OCI-LY7 (cell line): Measurements from ENCODE around the gene ATP5F1C. TPM values are rescaled to one million over a fixed set of nuclear protein-coding genes. Genes with fewer than 3 reads are reported as not detected.

Source experiments
- BruUV-seq: library from RNA; stranded (reverse); fragments of 400-500 nt; replicated peaks from 2 replicates; lab custom pipeline; 2021; lab: Mats Ljungman, UMichigan
- CTCF ChIA-PET: fragments of 300-600 bp; sonication (Branson Sonifier 250); formaldehyde crosslinking; loops from one replicate; lab custom pipeline; 2022; ENCODE audit warnings: antibody characterized with exemption; ENCODE audit not compliant: unreplicated experiment; lab: Charles Lee
- POLR2A ChIA-PET: fragments of 300-600 bp; sonication (Branson Sonifier 250); formaldehyde crosslinking; loops from one replicate; lab custom pipeline; 2022; ENCODE audit warnings: antibody characterized with exemption; lab: Charles Lee
- DNase-seq: peaks from one replicate; pipeline ENCODE4 v3.0.0-alpha.2; 2015; ENCODE audit warnings: low spot score
- H2AFZ ChIP-seq: fragments of 200-600 bp; sonication (generic), shearing (Covaris generic); 2 replicates; pipeline ENCODE4 v1.6.1; 2014; ENCODE audit warnings: mild to moderate bottlenecking, antibody characterized with exemption, low read length, moderate library complexity
- H3K27ac ChIP-seq: fragments of 200-600 bp; sonication (generic); 2 replicates; pipeline ENCODE4 v1.5.1; 2014; ENCODE audit warnings: mixed run types, low read depth, mild to moderate bottlenecking, moderate library complexity, low read length, inconsistent platforms; ENCODE audit not compliant: poor library complexity, severe bottlenecking
- H3K36me3 ChIP-seq: fragments of 200-600 bp; sonication (generic); 2 replicates; pipeline ENCODE4 v1.6.1; 2014; ENCODE audit warnings: mild to moderate bottlenecking, antibody characterized with exemption, low read length, moderate library complexity, mixed read lengths; ENCODE audit not compliant: insufficient read depth
- H3K4me1 ChIP-seq: fragments of 200-600 bp; sonication (generic); 2 replicates; pipeline ENCODE4 v1.5.1; 2014; ENCODE audit warnings: mild to moderate bottlenecking, low read length; ENCODE audit not compliant: insufficient read depth, poor library complexity, severe bottlenecking
- H3K4me2 ChIP-seq: fragments of 200-600 bp; sonication (generic); 2 replicates; pipeline ENCODE4 v1.6.1; 2014; ENCODE audit warnings: mild to moderate bottlenecking, low read length
- H3K4me3 ChIP-seq: fragments of 200-600 bp; sonication (generic); 2 replicates; pipeline ENCODE4 v1.5.1; 2014; ENCODE audit warnings: mild to moderate bottlenecking, low read depth, low read length; ENCODE audit not compliant: poor library complexity, severe bottlenecking
- H3K79me2 ChIP-seq: fragments of 200-600 bp; sonication (generic); 2 replicates; pipeline ENCODE4 v1.6.1; 2016; ENCODE audit warnings: low read depth, mild to moderate bottlenecking, low read length, moderate library complexity, mixed read lengths; ENCODE audit not compliant: insufficient read depth
- H3K9me2 ChIP-seq: fragments of 200-600 bp; sonication (generic); 2 replicates; pipeline ENCODE4 v1.6.1; 2016; ENCODE audit warnings: mild to moderate bottlenecking, low read length, mixed read lengths; ENCODE audit not compliant: insufficient read depth
- H3K9me3 ChIP-seq: fragments of 200-600 bp; sonication (generic); 2 replicates; pipeline ENCODE4 v1.6.1; 2014; ENCODE audit warnings: mild to moderate bottlenecking, mixed run types, low read length, mixed read lengths
- H4K20me1 ChIP-seq: fragments of 200-600 bp; sonication (generic); 2 replicates; pipeline ENCODE4 v1.6.1; 2014; ENCODE audit warnings: mild to moderate bottlenecking, antibody characterized with exemption, low read length, moderate library complexity, mixed read lengths; ENCODE audit not compliant: insufficient read depth
- CTCF ChIP-seq: fragments of 200-600 bp; sonication (generic); conservative IDR thresholded peaks from 2 replicates; pipeline ENCODE4 v1.5.1; 2014; ENCODE audit warnings: mild to moderate bottlenecking, antibody characterized with exemption, low read length, moderate library complexity, mixed read lengths
- EZH2phosphoT487 ChIP-seq: fragments of 200-600 bp; sonication (generic); IDR thresholded peaks from 2 replicates; pipeline ENCODE4 v1.6.1; 2018; ENCODE audit warnings: low read depth, borderline replicate concordance, mild to moderate bottlenecking, mixed run types, antibody characterized with exemption, low read length, moderate library complexity, mixed read lengths
- intact Hi-C: fragments of 100-400 bp; cut with micrococcal nuclease; formaldehyde crosslinking; loops from one replicate; pipeline ENCODE4 v1.10.0; 2022; ENCODE audit not compliant: unreplicated experiment
- total RNA-seq, 2 experiments: library from RNA; depleted of rRNA in 1 of 2; stranded (reverse); fragments of >200 nt in 1 of 2; shearing (Covaris generic) in 1 of 2; gene quantifications; 2 replicates each; pipeline ENCODE4 v1.2.3, GENCODE V29; 2014 to 2022

Gene ATP5F1C
- total RNA-seq, 2 experiments from 2014 or later: 242 to 283 TPM

- Histone ChIP-seq H2AFZ (no peak overlapping the region), H3K4me2 (no peak overlapping the region), H3K9me3 (no peaks in the 10 kb centered on the region), H3K9me2 (no peaks in the 10 kb centered on the region), H3K36me3 (peaks cover 49% of the 10 kb centered on the region), H3K79me2 (peaks cover 10% of the 10 kb centered on the region; the same call in 1 of the 2 replicates), H3K4me3 (no peak overlapping the region), H3K4me1 (peaks cover 10% of the 10 kb centered on the region), H4K20me1 (peaks cover 9% of the 10 kb centered on the region; the same call in 1 of the 2 replicates), H3K27ac (no peak overlapping the region)
- TF ChIP-seq CTCF: no peak
- no peak for TF ChIP-seq EZH2phosphoT487
- no TSS peak for BruUV-seq
- ChIA-PET POLR2A (interaction anchor here (0.5 to 2.1 kb wide), 4 partner anchors 15 to 580 kb away, joined by 3 to 11 read pairs (median 4); no protein-coding TSS in a partner anchor), CTCF (no interaction called here)
- intact Hi-C loops: no loop called here
- DNase-seq: no peak
Measured at GRCh38 chr10:7824251-7824650, 36.3 kb downstream of the ATP5F1C start.

GRCh38 chr10:7826971-7827370 is 39.0 kb downstream of the ATP5F1C start:
- Histone ChIP-seq H3K9me2 (no peaks in the 10 kb centered on the region), H3K79me2 (no peaks in the 10 kb centered on the region; the same call in 1 of the 2 replicates), H3K9me3 (no peaks in the 10 kb centered on the region), H3K36me3 (peaks cover 50% of the 10 kb centered on the region), H2AFZ (no peak overlapping the region), H3K4me1 (no peaks in the 10 kb centered on the region), H4K20me1 (no peaks in the 10 kb centered on the region), H3K4me3 (no peak overlapping the region), H3K4me2 (no peak overlapping the region), H3K27ac (no peak overlapping the region)
- POLR2A ChIA-PET: no interaction called here
- no peak for DNase-seq
- no TSS peak for BruUV-seq
- intact Hi-C loops: no loop called here
- CTCF ChIA-PET: no interaction called here
- TF ChIP-seq EZH2phosphoT487 (no peak), CTCF (no peak)

- CTCF ChIA-PET: no interaction called here
- H3K27ac ChIP-seq: no peak overlapping the region
- H3K9me3 ChIP-seq: no peaks in the 10 kb centered on the region
- POLR2A ChIA-PET: interaction anchor here (0.7 kb wide), 1 partner anchor 142 kb away, joined by 6 read pairs; no protein-coding TSS in a partner anchor
- H3K4me1 ChIP-seq: no peaks in the 10 kb centered on the region
- peaks cover 44% of the 10 kb centered on the region for H3K36me3 ChIP-seq
- no peak overlapping the region for H2AFZ ChIP-seq
- H3K9me2 ChIP-seq: no peaks in the 10 kb centered on the region
- no TSS peak for BruUV-seq
- H4K20me1 ChIP-seq: no peaks in the 10 kb centered on the region
- DNase-seq: no peak
- intact Hi-C loops: no loop called here
- H3K4me2 ChIP-seq: no peak overlapping the region
- no peak overlapping the region for H3K4me3 ChIP-seq
- H3K79me2 ChIP-seq: peaks cover 4% of the 10 kb centered on the region; the same call in 1 of the 2 replicates
- TF ChIP-seq CTCF: no peak
- TF ChIP-seq EZH2phosphoT487: no peak
Measured at GRCh38 chr10:7829289-7829834, 41.4 kb downstream of the ATP5F1C start.
